NCI-H345 treated with DMSO at 0.1 percent for 48 hours (cell line): ENCODE measurements around the gene GUCY1A1.

ENCODE experiments used
- DNase-seq: peaks from one replicate; lab custom pipeline; 2025; ENCODE audit not compliant: unreplicated experiment; lab: John Stamatoyannopoulos, UW

GUCY1A1 gene

DNA sequence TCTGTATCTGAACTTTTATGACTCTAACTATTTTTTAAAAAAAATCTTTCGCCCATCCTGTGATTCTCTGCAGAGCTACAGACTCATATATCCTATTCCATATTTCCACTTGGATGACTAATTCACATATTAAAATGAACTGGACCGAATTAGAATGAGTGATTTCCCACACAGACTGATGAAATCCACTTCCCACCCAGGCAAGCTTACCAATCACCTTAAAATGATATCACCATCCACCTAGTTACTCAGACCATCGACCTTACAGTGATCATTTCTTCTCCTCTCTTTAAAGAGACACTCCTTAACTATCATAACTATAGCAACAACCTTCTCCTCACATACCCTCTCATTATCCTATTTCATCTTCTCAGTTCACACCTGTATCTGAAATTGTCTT, 58.1 kb downstream of the GUCY1A1 start:
- DNase-seq, result no peak

DNA sequence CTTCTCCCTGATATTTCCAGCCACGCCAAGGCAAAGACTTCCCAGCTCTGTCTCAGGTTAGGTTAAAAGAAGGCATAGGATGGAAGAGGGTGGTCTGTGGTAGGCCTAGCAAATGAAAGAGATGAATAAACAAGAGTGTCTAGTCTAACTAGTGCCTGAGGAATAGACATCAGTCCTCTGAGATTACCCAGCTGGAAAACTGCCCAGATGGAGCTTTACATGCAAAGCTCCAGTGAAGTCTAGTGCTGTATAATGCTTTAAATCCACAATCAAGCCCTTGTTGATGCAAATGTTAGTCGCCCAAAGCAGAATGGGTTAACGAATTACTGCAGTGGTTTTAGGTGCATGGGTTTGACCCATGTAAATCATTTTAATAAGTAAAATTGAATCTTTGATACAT, 67.4 kb downstream of the GUCY1A1 start:
- no peak for DNase-seq

DNA sequence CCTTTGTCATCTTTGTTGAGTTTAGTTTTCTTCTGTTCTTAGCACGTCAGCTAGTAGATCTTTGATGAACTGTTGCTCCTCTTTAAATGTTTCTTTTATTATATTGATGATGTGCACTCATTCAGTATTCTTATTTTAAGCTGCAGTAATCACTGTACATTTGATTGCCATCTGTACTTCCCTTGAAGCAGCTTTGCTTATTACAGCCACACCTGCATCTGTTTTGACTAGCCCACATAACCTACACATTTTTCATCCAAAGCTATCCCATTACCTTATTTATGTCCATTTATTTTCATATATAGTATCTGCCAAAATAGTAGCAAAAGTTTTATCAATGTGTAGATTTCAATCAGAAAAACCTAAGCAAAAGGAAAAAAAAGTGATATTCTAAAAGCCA, 68.3 kb downstream of the GUCY1A1 start:
- no peak for DNase-seq

DNA sequence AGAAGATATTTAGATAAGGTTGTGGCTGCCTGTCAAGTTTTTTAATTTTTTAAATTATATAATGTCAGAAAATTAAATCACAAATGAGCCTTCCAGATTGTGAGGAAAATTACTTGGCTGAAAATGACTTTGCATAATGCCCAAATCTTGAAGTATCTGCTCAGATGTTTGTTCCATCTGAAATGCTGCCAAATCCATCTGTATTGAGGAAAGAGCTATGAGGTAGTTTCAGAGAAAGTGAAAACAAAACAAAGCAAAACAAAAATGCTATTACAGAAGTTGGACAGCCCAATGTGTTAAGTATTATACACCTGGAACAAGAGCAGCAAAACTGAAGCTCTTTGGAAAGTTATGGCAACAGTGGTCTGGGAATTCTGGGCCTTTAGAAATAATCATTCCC, 68.8 kb downstream of the GUCY1A1 start:
- no peak for DNase-seq

DNA sequence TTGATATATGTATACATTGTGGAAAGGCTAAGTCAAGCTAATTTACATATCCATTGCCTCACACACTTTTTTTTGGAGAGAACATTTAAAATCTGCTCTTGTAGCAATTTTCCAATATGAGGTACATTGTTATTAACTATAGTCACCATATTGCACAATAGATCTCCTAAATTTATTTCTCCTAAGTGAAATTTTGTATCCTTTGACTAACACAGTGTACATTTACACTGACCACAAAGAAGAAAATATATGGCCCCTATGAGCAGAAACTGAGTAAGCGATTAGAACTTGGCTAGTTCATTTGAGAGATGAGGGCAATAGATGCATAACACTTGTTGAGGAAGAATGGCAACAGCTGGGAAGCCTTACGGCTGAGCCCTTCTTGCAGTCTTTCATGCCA, 71.9 kb downstream of the GUCY1A1 start:
- DNase-seq, result no peak

DNA sequence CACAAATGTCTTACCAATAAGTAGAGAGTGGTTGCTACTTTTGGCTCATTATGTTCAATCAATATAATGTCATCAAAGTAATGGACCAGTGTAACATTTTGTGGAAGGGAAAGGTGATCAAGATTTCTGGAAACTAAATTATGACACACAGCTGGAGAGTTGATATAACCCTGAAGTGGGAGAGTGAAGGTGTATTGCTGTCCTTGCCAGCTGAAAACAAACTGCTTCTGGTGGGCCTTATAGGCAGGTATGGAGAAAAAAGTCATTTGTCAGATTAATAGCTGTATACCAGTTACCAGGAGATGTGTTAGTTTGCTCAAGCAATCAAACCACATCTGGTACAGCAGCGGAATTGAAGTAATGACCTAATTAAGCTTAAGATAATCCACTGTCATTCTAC, 74.9 kb downstream of the GUCY1A1 start:
- no peak for DNase-seq

DNA sequence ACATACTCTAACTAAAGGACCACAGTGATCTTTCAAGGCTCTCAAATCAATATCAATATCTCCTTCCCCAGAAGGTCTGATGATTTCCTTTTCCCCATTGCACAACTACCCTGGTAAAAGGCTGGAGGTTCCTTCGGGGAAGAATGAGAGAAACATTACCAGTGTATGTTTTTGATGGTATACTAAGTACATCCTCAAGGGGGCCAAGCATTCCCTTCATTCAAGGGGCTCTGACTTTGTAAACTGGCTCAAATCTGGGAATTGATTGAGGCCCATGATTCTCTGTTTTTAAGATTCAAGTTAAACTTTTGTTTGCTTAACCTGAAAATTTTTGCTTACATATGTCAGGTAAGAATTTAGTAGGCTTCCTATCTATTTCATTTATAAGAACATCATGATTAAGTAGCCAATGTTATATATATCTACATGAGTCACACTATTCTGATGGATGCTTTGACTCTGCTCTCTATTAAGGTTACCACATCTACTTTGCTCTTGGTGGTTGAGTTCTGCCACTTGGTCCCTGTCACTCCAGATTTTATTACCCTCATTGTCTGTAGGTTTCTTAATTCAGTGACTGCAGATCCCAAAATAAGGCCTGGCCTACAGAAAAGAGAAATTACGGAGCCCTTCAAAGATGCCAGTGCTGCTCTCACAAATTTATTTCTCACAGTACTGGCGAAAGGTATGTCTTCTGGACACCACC, 75.8 kb downstream of the GUCY1A1 start:
- no peak for DNase-seq

DNA sequence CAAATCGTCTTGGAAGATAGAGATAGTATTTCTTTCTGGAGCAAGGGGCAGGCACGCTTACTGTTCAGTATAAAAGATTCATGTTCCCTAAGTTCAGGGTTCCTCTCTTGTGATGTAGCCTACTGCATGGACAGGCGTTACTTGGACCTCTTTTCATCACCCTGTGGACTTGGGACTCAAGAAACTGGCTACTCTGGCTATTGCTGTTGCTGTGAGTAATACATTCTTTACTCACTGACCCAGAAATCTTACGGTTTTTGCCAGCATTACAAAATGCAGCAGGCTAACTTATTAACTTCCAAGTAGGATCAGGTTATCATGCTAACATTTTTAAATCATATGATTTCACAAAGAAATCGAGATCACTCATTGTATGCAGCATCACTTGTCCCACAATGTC, 79.3 kb downstream of the GUCY1A1 start:
- no peak for DNase-seq

DNA sequence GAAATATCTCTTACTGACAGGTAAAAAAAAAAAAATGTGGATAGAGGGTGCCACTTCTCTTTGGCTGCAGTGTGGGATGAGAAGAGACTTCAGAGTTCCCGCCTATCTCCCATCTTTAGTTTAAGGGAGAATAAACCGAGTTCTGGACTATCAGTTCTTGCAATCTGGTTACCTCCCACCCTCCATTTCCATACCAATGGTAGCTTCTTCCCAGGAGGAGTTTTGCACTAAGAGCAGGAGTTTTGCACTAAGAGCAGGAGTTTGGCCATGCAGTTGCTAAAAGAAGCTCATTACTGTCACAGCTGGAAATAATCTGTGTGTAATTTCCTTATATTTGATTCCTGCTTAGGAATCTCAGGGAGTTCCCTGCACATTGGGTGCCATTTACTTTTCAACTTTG, 81.4 kb downstream of the GUCY1A1 start:
- DNase-seq, result no peak

DNA sequence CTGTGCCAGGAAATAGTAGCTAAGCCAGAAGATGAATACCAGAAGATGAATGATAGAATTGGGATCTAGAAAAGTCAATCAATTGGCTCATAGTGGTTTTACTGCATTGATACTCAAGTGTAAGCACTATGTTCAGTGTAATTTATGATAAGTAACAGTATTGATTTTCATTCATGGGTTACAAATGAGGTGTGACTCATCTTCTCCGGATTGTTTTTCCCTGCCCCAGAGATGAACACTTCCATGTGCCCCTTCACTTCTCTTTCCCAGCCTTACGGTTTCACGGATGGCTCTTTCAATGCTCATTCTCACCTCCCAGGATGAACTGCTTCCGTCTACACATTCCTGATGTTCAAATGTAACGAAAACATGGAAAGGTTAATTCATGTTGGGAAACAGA, 82.4 kb downstream of the GUCY1A1 start:
- no peak for DNase-seq

DNA sequence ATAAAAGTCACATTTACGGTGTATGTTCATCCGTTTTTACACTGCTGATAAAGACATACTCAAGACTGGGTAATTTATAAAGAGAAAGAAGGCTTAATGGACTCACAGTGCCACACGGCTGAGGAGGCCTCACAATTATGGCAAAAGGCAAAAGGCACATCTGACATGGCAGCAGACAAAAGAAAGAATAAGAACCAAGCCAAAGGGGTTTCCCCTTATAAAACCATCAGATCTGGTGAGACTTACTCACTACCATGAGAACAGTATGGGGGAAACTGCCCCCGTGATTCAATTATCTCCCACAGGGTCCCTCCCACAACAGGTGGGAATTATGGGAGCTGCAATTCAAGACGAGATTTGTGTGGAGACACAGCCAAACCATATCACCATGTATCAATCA, 84.9 kb downstream of the GUCY1A1 start:
- DNase-seq, result no peak

DNA sequence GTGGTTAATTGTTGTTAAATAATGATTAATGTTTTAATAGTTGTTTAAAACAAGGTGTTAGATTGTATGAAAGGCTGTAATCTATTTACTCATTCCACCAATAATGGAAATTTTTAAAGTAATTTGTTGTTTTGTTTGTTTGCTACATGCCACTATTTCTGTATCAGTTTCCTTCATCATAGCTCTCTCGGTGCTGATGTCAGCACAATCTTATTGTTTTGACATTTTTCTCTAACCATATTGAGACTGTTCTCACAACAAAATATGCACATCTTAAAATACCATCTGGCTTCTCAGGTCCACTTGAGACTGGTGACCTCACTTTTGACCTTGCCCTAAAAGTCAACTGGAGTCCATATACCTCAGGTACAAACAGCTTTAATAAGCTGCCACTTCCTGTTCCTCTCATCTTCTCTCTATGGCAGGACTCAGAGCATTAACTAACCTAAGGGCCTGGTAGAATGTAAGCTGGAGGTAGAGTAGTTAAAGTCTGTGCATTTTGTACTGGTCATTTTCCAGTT, 91.2 kb downstream of the GUCY1A1 start:
- DNase-seq, result no peak

DNA sequence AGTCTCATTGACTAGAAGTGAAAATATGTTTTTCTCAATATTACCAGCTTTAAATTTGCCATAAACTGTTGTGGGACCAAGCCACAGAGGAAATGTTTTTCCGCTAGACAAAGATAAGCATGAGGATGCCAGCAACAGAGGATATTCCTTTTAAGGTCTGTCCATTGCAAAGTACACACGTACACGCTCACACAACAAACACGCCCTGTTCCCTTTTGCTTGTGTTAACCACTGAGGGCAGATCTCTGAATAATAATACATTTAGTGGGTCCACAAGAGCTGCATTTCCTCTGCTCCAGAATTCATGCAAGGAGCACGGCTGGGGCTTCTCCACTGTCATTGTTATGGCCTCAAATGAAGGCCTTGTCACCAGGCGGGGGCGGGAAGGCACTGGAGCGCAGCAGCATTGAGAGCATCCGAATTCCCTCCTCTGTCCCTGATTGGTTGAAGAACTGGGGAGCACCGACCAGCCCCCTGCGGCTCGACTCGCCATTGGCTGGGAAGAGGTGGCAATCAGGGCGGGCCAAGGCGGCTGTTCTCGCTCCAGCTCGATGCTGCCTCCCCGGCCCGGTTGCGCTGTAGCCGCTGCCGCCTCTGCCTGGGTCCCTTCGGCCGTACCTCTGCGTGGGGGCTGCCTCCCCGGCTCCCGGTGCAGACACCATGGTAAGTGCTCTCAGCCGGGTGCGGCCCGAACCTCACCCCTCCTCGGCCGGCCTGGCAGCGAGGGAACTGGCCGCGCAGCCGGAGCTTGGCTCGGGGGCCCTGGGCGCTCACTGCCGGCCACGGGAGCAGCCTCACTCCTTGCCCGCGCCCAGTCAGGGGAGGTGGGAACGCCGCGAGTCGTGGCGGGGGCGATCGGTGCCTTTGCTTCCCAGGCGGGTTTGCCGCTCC, 92.1 kb downstream of the GUCY1A1 start, which contains the start of gene GUCY1B1:
Gene GUCY1B1 (plus strand): TSS at position 541 of the 891 bp plus-strand sequence. CDS start 120 bp downstream, at position 661.
- DNase-seq, result peak; percentile 52

DNA sequence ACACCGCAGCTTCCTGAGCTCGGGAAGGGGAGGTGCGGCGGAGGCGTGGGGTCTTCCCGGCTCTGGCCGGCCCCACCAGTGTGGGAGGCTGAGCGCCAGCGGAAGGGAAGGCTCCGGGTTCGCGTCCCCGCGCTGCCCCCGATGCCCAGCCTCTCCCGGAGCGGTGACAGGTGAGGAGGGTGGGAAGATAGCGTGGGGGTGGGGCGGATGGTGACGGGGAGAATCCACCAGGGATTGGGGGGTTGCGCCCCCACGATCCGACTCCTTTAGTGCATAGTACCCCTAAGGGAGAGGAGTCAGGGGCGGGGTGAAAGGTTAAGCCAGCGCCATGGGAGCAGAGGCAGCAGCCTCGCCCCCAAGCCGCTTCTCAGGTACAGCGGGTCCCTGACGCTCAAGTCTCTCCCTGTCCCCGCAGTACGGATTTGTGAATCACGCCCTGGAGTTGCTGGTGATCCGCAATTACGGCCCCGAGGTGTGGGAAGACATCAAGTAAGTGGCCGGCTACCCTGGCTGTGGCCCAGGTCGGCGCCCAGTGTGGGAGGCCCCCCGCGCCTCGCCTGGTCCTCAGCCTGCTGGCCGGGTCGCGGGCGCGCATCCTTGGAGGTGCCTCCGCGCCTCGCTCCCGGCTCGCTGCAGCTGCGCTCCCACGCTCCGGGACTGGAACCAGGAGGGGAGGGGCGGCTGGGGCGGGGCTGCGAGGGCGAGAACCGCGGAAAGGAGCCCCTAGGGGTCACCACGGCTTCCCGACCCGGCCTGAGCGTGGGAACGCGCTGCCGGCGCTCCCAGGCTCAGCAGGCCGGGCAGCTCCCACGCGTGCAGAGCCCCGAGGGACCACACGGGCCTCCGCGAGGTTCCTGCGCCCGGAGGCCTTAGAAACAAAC, 93.0 kb downstream of the GUCY1A1 start:
- no peak for DNase-seq

DNA sequence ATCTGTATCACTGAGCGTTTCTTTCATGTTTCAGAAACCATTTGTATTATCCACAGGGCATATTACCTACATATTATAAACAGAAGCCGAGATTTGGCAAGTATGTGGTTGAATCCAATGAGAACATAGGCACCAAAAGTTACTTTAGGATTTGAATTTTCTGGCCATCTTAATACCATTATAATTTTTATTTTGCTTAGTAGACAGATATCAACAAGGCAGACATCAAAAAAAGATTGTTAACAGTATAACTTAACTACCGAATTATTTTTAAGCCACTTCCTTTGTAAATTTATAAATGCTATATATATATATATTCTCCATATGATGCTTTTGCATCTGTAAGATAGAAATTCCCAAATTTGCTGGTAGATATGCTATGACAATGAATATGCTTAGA, 94.4 kb downstream of the GUCY1A1 start:
- DNase-seq, result no peak

DNA sequence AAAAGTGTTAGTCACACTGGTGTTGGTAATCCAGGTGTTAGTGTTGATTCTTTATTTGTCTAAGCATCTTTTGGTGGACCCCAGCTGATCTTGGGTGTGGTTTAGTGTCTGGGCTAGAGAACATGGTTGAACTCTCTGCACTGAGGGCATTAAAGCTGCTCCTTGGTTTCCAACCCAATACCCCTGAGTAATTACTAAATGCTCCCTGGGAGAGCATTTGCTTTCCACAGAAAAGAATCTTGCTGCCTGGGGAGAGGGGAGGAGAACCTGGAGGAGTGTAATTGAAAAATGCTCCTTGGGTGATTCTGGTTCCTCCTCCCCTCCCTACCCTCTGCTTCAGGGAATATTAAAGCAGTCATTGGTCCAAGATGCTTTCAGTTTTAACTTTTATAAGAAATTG, 95.3 kb downstream of the GUCY1A1 start:
- DNase-seq, result no peak

DNA sequence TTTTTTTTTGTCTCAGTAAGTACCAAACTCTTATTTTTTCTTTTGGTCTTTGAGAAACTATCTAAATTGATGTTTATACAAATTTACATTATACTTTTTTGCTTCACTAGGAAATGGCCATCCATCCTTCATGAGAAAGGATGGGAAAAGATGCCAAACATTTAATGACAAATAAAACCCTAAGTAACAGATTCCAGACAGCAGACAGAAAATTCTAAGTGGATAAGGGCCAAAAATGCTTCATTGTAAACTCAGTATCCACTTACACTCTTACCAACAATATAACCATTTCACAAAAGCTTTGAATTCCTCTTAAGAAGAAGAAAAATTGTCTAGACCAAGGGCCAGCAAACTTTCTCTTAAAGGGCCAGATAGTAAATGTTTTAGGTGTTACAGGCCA, 95.7 kb downstream of the GUCY1A1 start:
- DNase-seq, result no peak

DNA sequence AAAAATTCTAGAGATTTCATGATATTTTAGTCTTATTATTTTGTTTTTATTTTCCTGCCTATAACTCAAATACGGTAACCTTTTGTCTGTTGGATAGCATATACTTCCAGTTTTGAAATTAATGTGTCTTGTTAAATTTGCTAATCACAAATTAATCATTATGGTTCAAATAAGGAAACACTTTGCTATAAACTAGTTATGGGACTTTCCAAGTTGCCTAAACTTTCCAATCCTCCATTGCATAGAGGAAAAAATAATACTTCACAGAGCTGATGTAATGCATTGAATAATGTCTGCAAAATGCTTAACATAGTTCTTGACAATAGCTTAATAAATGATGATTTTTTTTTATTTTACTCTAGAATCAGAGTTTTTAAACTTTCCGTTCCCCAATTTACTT, 96.9 kb downstream of the GUCY1A1 start:
- no peak for DNase-seq

DNA sequence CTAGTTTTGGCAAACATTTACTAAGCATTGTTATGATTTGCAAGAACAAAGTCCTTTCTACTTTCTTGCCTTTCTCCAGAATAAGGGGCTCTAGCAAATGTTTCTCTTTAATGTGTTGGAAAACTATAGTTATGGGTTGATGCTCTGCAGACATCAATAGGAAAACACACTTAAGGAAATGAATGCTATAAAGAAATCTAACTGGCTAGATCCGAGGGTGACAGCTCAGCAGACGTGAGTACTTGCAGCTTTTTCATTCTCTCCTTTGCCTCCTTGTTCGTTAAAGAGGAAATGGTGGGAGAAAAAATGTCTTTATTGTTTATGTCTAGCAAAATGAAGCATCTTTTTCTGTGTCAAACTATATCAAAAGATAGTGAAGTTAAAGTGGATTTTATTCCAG, 98.5 kb downstream of the GUCY1A1 start:
- no peak for DNase-seq

DNA sequence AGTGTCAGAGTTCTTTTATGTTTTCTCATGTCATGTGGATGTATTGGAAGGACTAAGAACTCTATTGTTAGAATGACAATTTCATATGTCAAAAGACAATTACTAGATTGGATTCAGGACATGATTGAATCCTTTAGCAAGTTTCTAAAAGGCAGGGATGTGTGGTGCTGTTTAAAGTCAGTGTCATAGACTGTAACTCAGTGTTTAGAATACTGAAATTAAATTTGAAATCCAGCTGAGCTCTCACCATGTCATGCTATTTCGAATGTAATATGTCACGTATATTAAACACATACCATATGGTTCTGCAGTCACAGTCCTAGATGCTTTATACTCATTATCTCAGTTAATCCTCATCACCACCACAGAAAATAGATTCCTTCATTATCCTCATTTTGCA, 100.0 kb downstream of the GUCY1A1 start:
- DNase-seq, result no peak

DNA sequence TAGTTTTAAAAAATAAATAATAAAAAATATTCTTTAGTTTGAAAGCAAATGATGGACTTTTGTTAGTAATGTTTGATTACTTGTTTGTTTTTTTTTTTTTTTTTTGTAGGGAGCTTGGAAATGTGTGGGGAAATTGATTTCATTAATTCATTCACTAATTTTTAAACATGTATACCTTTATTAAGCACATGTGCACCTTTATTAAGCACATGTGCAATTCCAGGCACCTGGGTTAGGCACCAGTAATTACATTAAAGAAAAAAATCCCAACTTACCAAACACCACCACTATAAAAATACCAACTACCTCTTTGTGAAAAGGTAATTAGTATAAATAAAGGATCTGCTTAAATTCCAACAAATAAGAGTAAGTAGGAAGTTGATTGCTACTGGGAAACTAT, 101.7 kb downstream of the GUCY1A1 start:
- DNase-seq, result no peak
